Neutrophil (primary cell): ENCODE data around the gene PRKN.

ENCODE experiments used
- H3K27ac ChIP-seq: fragments of 200-600 bp; sonication (generic); 2 replicates; pipeline ENCODE4 v1.5.1; 2016; ENCODE audit warnings: mild to moderate bottlenecking, moderate library complexity
- H3K27me3 ChIP-seq: fragments of 200-600 bp; sonication (generic); 2 replicates; pipeline ENCODE4 v1.6.0; 2016; ENCODE audit warnings: mild to moderate bottlenecking
- H3K36me3 ChIP-seq: fragments of 200-600 bp; sonication (generic); 2 replicates; pipeline ENCODE4 v1.5.1; 2017
- H3K4me1 ChIP-seq, 2 experiments: fragments of 200-600 bp in 1 of 2; sonication (generic) in 1 of 2; 1 replicate in 1 of 2; 2 replicates in 1 of 2; pipeline versions ENCODE4 v1.5.1 to v1.6.1; 2013 to 2016; ENCODE audit warnings: low read depth in 1 of 2, low read length in 1 of 2, mild to moderate bottlenecking in 1 of 2, moderate library complexity in 1 of 2; ENCODE audit not compliant: control insufficient read depth in 1 of 2, insufficient read depth in 1 of 2
- H3K4me3 ChIP-seq, 2 experiments: fragments of 200-600 bp in 1 of 2; sonication (generic) in 1 of 2; 1 replicate in 1 of 2; 2 replicates in 1 of 2; pipeline ENCODE4 v1.5.1; 2013 to 2016; ENCODE audit warnings: low read depth in 1 of 2, low read length in 1 of 2, mild to moderate bottlenecking in 1 of 2, moderate library complexity in 1 of 2
- H3K9me3 ChIP-seq: fragments of 200-600 bp; sonication (generic); 2 replicates; pipeline ENCODE4 v1.5.1; 2016
- TF ChIP-seq, protein P1 (sequence below): fragments of 200-600 bp; sonication (generic); IDR thresholded peaks from 2 replicates; pipeline ENCODE4 v1.5.1; 2016; ENCODE audit warnings: antibody characterized with exemption

PRKN gene

DNA sequence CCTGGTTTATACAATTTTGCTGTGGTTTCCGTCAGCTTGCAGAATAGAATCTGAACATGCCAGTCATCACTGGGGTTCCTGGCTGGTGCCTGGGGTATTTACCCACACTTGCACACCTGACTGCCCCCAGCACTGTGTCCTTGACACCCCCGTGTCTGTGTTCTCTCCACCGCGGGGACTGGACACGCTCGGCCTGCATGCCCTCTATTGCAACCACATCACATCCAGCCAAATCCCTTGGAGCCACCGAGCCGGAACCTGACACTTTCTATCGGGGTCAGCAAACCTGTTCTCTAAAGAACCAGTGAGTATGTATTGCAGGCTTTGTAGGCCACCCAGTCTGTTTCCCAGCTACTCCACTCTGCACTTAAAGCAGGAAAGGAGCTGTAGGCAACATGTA, 527.5 kb downstream of the PRKN start:
- H3K4me3 ChIP-seq, result no peak overlapping the region
- no peak overlapping the region for H3K27ac ChIP-seq
- no peaks in the 10 kb centered on the region for H3K36me3 ChIP-seq
- H3K9me3 ChIP-seq, result no peaks in the 10 kb centered on the region
- H3K4me1 ChIP-seq, result peaks cover 0 to 3% of the 10 kb centered on the region in 2 experiments
- H3K27me3 ChIP-seq, result no peaks in the 10 kb centered on the region
- TF ChIP-seq, protein P1, sequence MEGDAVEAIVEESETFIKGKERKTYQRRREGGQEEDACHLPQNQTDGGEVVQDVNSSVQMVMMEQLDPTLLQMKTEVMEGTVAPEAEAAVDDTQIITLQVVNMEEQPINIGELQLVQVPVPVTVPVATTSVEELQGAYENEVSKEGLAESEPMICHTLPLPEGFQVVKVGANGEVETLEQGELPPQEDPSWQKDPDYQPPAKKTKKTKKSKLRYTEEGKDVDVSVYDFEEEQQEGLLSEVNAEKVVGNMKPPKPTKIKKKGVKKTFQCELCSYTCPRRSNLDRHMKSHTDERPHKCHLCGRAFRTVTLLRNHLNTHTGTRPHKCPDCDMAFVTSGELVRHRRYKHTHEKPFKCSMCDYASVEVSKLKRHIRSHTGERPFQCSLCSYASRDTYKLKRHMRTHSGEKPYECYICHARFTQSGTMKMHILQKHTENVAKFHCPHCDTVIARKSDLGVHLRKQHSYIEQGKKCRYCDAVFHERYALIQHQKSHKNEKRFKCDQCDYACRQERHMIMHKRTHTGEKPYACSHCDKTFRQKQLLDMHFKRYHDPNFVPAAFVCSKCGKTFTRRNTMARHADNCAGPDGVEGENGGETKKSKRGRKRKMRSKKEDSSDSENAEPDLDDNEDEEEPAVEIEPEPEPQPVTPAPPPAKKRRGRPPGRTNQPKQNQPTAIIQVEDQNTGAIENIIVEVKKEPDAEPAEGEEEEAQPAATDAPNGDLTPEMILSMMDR, result no peak

- H3K4me1 ChIP-seq, result no peaks in the 10 kb centered on the region
- H3K27me3 ChIP-seq, result no peaks in the 10 kb centered on the region
- H3K27ac ChIP-seq, result no peak overlapping the region
- TF ChIP-seq, protein P1, result no peak
- no peak overlapping the region for H3K4me3 ChIP-seq
- H3K36me3 ChIP-seq, result no peaks in the 10 kb centered on the region
- H3K9me3 ChIP-seq, result no peaks in the 10 kb centered on the region
Measured at GRCh38 chr6:162198925-162199324, 528.6 kb downstream of the PRKN start.

GRCh38 chr6:162198076-162198475, 529.5 kb downstream of the PRKN start:
- Histone ChIP-seq H3K27me3 (no peaks in the 10 kb centered on the region), H3K4me1 (no peaks in the 10 kb centered on the region), H3K36me3 (no peaks in the 10 kb centered on the region), H3K4me3 (no peak overlapping the region), H3K9me3 (no peaks in the 10 kb centered on the region), H3K27ac (no peak overlapping the region)
- TF ChIP-seq, protein P1, result no peak

- Histone ChIP-seq H3K4me1 (no peaks in the 10 kb centered on the region), H3K4me3 (no peak overlapping the region), H3K9me3 (no peaks in the 10 kb centered on the region), H3K36me3 (no peaks in the 10 kb centered on the region), H3K27ac (no peak overlapping the region), H3K27me3 (no peaks in the 10 kb centered on the region)
- TF ChIP-seq, protein P1, result no peak
Measured at GRCh38 chr6:162195441-162195840, 532.1 kb downstream of the PRKN start.

GRCh38 chr6:162190981-162191380, 536.6 kb downstream of the PRKN start:
- Histone ChIP-seq H3K27me3 (no peaks in the 10 kb centered on the region), H3K4me3 (no peak overlapping the region), H3K9me3 (no peaks in the 10 kb centered on the region), H3K4me1 (no peaks in the 10 kb centered on the region), H3K36me3 (no peaks in the 10 kb centered on the region), H3K27ac (no peak overlapping the region)
- TF ChIP-seq, protein P1, result no peak
